Activated B cell treated with CpG ODN at 0.5 μM for 24 hours (primary cell): ENCODE results near the gene S100A6. TPM values are rescaled to one million over a fixed set of nuclear protein-coding genes. Genes with fewer than 3 reads are reported as not detected.
"Not testable (repeated sequence)": the region's sequence is repeated elsewhere in the genome, so short reads cannot be mapped to it uniquely, and the experiment has no call there.

Experiments used
- ATAC-seq: fragments of 200-7000 bp; cut with Tn5 transposase; one replicate; pipeline ENCODE4 v1.10.0; 2021; ENCODE audit warnings: low read depth, mild to moderate bottlenecking, moderate library complexity
- CTCF ChIA-PET: fragments of 350-600 bp; sonication (Branson Sonifier 250); formaldehyde crosslinking; loops from one replicate; lab custom pipeline; 2021; ENCODE audit warnings: antibody characterized with exemption; lab: Charles Lee
- POLR2A ChIA-PET: fragments of 350-600 bp; sonication (Branson Sonifier 250); formaldehyde crosslinking; loops from one replicate; lab custom pipeline; 2021; ENCODE audit warnings: antibody characterized with exemption; lab: Charles Lee
- DNase-seq: peaks from one replicate; pipeline ENCODE4 v3.0.0; 2022
- H3K27ac Mint-ChIP-seq: one replicate; pipeline ENCODE4 v1.8.0; 2020; ENCODE audit warnings: mixed read lengths
- H3K27me3 Mint-ChIP-seq: one replicate; pipeline ENCODE4 v1.8.0; 2021; ENCODE audit warnings: mixed read lengths
- H3K36me3 Mint-ChIP-seq: one replicate; pipeline ENCODE4 v1.8.0; 2021; ENCODE audit warnings: low read depth, mixed read lengths
- H3K4me1 Mint-ChIP-seq: one replicate; pipeline ENCODE4 v1.8.0; 2021; ENCODE audit warnings: mixed read lengths
- H3K4me3 Mint-ChIP-seq: one replicate; pipeline ENCODE4 v1.8.0; 2020; ENCODE audit warnings: mild to moderate bottlenecking, mixed read lengths
- H3K9me3 Mint-ChIP-seq: one replicate; pipeline ENCODE4 v1.8.0; 2020; ENCODE audit warnings: mixed read lengths
- intact Hi-C: fragments of 100-400 bp; cut with micrococcal nuclease; formaldehyde crosslinking; loops from one replicate; pipeline ENCODE4 v1.15.1; 2024
- total RNA-seq: library from RNA; stranded (reverse); gene quantifications from 2 replicates; pipeline ENCODE4 v1.2.3, GENCODE V29; 2022
- TF ChIP-seq, protein P1 (sequence below): fragments of 200-600 bp; IDR thresholded peaks from one replicate; pipeline ENCODE4 v1.8.0; 2022; ENCODE audit warnings: antibody characterized with exemption, mild to moderate bottlenecking

The S100A6 gene
- total RNA-seq, 1 donor from 2014 or later = 166 TPM

DNA sequence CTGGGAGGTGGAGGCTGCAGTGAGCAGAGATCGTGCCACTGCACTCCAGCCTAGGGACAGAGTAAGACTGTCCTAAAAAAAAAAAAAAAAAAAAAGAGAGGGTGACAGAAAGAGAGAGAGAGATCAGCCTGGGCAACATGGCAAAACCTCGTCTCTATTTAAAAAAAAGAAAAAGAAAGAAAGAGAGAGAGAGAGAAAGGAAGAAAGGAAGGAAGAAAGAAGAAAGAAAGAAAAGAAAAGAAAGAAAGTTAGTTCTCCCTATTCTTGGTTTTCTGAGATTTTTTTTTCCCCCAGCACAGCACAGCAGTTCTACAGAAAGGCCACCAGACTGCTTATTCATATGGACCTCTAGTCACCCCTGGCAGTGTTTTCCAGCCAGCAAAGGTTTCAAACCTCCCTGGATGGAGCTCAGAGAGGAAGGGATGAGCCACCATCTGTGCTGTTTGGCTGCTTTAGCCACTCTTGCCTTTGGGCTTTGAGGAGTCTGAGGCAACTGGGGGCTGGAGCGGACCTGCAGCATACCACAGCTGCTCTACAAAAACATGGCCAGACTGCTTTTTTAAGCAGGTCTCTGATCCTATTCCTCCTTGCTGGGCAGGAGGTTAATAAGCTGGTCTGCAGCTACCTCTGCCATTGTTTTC, 10.6 kb downstream of the S100A6 start:
- ChIA-PET POLR2A (interaction anchor here (0.6 to 1.1 kb wide), 5 partner anchors 10 to 690 kb away, joined by 3 read pairs; partner anchors contain the start of genes CHTOP, RAB13 and S100A6), CTCF (interaction anchor here (0.8 to 0.9 kb wide), 2 partner anchors 15 to 51 kb away, joined by 3 read pairs; no protein-coding TSS in a partner anchor)
- no peak for DNase-seq
- Mint-ChIP-seq H3K27ac (no peak overlapping the region), H3K27me3 (peaks cover 1% of the 10 kb centered on the region), H3K4me3 (no peak overlapping the region), H3K9me3 (no peaks in the 10 kb centered on the region), H3K4me1 (no peaks in the 10 kb centered on the region), H3K36me3 (no peaks in the 10 kb centered on the region)
- TF ChIP-seq, protein P1, sequence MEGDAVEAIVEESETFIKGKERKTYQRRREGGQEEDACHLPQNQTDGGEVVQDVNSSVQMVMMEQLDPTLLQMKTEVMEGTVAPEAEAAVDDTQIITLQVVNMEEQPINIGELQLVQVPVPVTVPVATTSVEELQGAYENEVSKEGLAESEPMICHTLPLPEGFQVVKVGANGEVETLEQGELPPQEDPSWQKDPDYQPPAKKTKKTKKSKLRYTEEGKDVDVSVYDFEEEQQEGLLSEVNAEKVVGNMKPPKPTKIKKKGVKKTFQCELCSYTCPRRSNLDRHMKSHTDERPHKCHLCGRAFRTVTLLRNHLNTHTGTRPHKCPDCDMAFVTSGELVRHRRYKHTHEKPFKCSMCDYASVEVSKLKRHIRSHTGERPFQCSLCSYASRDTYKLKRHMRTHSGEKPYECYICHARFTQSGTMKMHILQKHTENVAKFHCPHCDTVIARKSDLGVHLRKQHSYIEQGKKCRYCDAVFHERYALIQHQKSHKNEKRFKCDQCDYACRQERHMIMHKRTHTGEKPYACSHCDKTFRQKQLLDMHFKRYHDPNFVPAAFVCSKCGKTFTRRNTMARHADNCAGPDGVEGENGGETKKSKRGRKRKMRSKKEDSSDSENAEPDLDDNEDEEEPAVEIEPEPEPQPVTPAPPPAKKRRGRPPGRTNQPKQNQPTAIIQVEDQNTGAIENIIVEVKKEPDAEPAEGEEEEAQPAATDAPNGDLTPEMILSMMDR = no peak
- no peak for ATAC-seq
- intact Hi-C loops = no loop called here

DNA sequence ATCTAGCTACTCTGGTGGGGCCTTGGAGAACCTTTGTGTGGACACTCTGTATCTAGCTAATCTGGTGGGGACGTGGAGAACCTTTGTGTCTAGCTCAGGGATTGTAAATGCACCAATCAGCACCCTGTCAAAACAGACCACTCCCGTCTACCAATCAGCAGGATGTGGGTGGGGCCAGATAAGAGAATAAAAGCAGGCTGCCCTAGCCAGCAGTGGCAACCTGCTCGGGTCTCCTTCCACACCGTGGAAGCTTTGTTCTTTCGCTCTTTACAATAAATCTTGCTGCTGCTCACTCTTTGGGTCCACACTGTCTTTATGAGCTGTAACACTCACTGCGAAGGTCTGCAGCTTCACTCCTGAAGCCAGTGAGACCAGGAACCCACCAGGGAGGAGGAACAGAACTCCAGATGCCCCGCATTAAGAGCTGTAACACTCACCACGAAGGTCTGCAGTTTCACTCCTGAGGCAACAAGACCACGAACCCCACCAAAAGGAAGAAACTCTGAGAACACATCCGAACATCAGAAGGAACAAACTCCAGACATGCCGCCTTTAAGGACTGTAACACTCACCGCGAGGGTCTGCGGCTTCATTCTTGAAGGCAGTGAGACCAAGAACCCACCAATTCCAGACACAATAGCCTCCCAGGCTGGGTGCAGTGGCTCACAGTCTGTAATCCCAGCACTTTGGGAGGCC, 13.3 kb downstream of the S100A6 start:
- H3K9me3 Mint-ChIP-seq, H3K4me3 Mint-ChIP-seq, DNase-seq, H3K4me1 Mint-ChIP-seq, POLR2A ChIA-PET, CTCF ChIA-PET, H3K27ac Mint-ChIP-seq, ATAC-seq, intact Hi-C loops, H3K36me3 Mint-ChIP-seq, H3K27me3 Mint-ChIP-seq: not testable (repeated sequence)

DNA sequence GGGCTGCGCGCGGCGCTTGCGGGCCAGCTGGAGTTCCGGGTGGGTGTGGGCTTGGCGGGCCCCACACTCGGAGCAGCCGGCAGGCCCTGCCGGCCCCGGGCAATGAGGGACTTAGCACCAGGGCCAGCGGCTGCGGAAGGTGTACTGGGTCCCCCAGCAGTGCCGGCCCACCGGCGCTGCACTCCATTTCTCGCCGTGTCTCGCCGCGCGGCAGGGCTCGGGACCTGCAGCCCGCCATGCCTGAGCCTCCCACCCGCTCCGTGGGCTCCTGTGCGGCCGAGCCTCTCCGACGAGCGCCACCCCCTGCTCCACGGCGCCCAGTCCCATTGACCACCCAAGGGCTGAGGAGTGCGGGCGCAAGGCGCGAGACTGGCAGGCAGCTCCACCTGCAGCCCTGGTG, 14.0 kb downstream of the S100A6 start:
- intact Hi-C loops, ATAC-seq: not testable (repeated sequence)

DNA sequence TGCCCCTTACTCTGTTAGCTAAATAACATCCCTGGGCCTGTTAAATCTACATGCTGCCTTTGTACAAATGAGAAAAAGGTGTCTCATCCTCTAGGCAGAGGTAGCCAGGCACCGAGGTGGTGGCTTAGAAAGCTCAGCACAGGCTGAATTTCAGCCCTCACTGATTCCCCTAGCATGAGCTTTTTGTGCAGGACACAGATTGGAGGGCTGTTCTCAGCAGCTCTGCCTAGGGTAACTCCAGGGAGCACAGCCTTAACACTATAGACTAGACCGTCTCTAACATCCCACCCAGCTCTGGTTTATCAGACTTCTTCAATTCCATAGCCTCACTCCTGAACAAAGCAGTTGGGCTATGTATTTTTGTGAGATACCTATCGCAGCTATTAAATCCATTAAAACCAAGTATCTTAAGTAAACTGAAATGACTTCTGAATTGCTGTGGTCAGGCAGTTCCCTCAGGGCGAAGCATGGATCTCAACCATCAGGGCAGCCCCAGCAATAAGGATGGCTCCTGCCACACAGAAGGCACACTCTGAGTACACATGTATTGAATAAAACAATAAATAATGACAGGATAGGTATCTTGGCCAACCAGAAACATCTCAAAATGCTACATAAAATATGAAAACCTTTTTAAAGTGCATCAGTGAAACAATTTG, 14.8 kb downstream of the S100A6 start:
- CTCF ChIA-PET = interaction anchor here (1.3 to 2.1 kb wide), 4 partner anchors 12 to 51 kb away, joined by 3 to 9 read pairs (median 4); no protein-coding TSS in a partner anchor
- ATAC-seq = no peak
- intact Hi-C loops = no loop called here

More for the DNA sequence above, 14.0 kb downstream of the S100A6 start:
- H3K9me3 Mint-ChIP-seq, H3K36me3 Mint-ChIP-seq, H3K27me3 Mint-ChIP-seq, H3K27ac Mint-ChIP-seq, H3K4me3 Mint-ChIP-seq, DNase-seq, H3K4me1 Mint-ChIP-seq: not testable (repeated sequence)
- CTCF ChIA-PET = interaction anchor here (1.7 to 2.1 kb wide), 2 partner anchors 11 to 27 kb away, joined by 6 to 9 read pairs; no protein-coding TSS in a partner anchor
- POLR2A ChIA-PET = interaction anchor here (1.3 kb wide), 1 partner anchor 59 kb away, joined by 4 read pairs; no protein-coding TSS in a partner anchor

DNA sequence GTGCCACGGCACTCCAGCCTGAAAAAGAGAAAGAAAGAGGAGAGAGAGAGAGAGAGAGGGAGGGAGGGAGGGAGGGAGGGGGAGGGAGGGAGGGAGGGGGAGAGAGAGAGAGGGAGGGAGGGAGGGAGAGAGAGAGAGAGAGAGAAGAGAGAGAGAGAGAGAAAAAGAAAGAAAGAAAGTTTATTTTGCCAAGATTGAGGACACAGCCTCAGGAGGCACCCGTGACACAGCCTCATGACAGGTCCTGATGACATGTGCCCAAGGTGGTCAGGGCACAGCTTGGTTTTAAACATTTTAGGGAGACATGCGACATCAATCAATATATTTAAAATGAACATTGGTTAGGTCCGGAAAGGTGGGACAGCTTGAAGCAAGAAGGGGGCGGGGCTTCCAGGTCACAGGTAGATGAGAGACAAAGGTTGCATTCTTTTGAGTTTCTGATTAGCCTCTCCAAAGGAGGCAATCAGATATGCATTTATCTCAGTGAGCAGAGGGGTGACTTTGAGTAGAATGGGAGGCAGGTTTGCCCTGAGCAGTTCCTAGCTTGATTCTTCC, 15.6 kb downstream of the S100A6 start:
- H3K4me1 Mint-ChIP-seq, H3K36me3 Mint-ChIP-seq, intact Hi-C loops, H3K27ac Mint-ChIP-seq, H3K4me3 Mint-ChIP-seq, DNase-seq, H3K9me3 Mint-ChIP-seq, H3K27me3 Mint-ChIP-seq, ATAC-seq: not testable (repeated sequence)
- CTCF ChIA-PET = interaction anchor here (1.1 to 2.1 kb wide), 6 partner anchors 10 to 52 kb away, joined by 3 to 9 read pairs (median 4); no protein-coding TSS in a partner anchor
- POLR2A ChIA-PET = interaction anchor here (1.3 kb wide), 1 partner anchor 61 kb away, joined by 4 read pairs; no protein-coding TSS in a partner anchor

More for the DNA sequence above, 14.8 kb downstream of the S100A6 start:
- Mint-ChIP-seq H3K9me3 (no peaks in the 10 kb centered on the region), H3K4me1 (peaks cover 3% of the 10 kb centered on the region), H3K27ac (no peak overlapping the region), H3K27me3 (peaks cover 4% of the 10 kb centered on the region), H3K4me3 (no peak overlapping the region), H3K36me3 (no peaks in the 10 kb centered on the region)
- TF ChIP-seq, protein P1 = no peak
- POLR2A ChIA-PET = interaction anchor here (0.7 to 1.3 kb wide), 2 partner anchors 45 to 60 kb away, joined by 3 to 4 read pairs; no protein-coding TSS in a partner anchor
- no peak for DNase-seq

DNA sequence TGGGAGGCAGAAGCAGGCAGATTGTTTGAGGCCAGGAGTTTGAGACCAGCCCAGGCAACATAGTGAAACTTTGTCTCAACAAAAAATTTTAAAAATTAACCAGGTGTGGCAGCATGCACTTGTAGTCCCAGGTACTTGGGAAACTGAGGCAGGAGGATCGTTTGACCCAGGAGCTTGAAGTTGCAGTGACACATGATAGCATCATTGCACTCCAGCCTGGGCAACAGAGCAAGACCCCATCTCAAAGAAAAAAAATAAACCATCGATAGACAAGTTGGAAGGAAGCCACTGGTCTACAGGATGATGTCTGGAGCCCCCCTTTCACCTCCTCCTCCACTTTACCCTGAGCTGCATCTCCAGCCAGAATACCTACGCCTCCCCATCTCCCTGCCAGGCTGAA, 16.5 kb downstream of the S100A6 start:
- no peak for DNase-seq
- intact Hi-C loops = loop anchor here (10.0 kb wide), 1 partner anchor 256 kb away; the partner anchor contains the start of gene SLC27A3
- no peak for ATAC-seq
- TF ChIP-seq, protein P1 = no peak
- CTCF ChIA-PET = interaction anchor here (1.1 to 1.3 kb wide), 2 partner anchors 9 to 49 kb away, joined by 3 to 5 read pairs; no protein-coding TSS in a partner anchor
- Mint-ChIP-seq H3K9me3 (no peaks in the 10 kb centered on the region), H3K4me1 (peaks cover 3% of the 10 kb centered on the region), H3K27ac (no peak overlapping the region), H3K4me3 (no peak overlapping the region), H3K27me3 (peaks cover 4% of the 10 kb centered on the region), H3K36me3 (no peaks in the 10 kb centered on the region)
- POLR2A ChIA-PET = no interaction called here
